Activated T-helper 1 cell treated with anti-CD3 and anti-CD28 coated beads, Interleukin-12 subunit alpha, Interleukin-12 subunit beta, Interleukin-2, Interleukin-4 antibody, amounts not matched to agents 30 ng/mL and 10 ng/mL and 1 ng/mL, durations not matched to agents 14 hours and 24 hours and 36 hours (primary cell): ENCODE measurements around the gene PLCXD3. TPM values are rescaled to one million over a fixed set of nuclear protein-coding genes. Genes with fewer than 3 reads are reported as not detected.

ENCODE experiments used
- DNase-seq: peaks from one replicate; pipeline ENCODE4 v3.0.0; 2021; ENCODE audit warnings: low spot score
- H3K27ac Mint-ChIP-seq: one replicate; pipeline ENCODE4 v1.8.0; 2021; ENCODE audit warnings: mild to moderate bottlenecking, mixed read lengths
- H3K27me3 Mint-ChIP-seq: one replicate; pipeline ENCODE4 v1.8.0; 2022; ENCODE audit warnings: mild to moderate bottlenecking, moderate library complexity, mixed read lengths; ENCODE audit not compliant: insufficient read depth
- H3K36me3 Mint-ChIP-seq: one replicate; pipeline ENCODE4 v1.8.0; 2021; ENCODE audit warnings: low read depth, mixed read lengths
- H3K4me1 Mint-ChIP-seq: one replicate; pipeline ENCODE4 v1.8.0; 2021; ENCODE audit warnings: low read depth, mixed read lengths
- H3K4me3 Mint-ChIP-seq: one replicate; pipeline ENCODE4 v1.8.0; 2021; ENCODE audit warnings: mild to moderate bottlenecking, moderate library complexity, mixed read lengths
- H3K9me3 Mint-ChIP-seq: one replicate; pipeline ENCODE4 v1.8.0; 2021; ENCODE audit warnings: mixed read lengths
- intact Hi-C: fragments of 100-400 bp; cut with micrococcal nuclease; formaldehyde crosslinking; loops from one replicate; pipeline ENCODE4 v1.15.1; 2024
- total RNA-seq: library from RNA; stranded (reverse); gene quantifications from 2 replicates; pipeline ENCODE4 v1.2.3, GENCODE V29; 2022

The PLCXD3 gene
- total RNA-seq, 1 donor from 2014 or later, result not detected

- intact Hi-C loops, result no loop called here
- DNase-seq, result no peak
- Mint-ChIP-seq H3K27ac (no peak overlapping the region), H3K36me3 (no peaks in the 10 kb centered on the region), H3K4me3 (no peak overlapping the region), H3K9me3 (no peaks in the 10 kb centered on the region), H3K4me1 (no peaks in the 10 kb centered on the region), H3K27me3 (no peaks in the 10 kb centered on the region)
Measured at GRCh38 chr5:41277476-41278245, 232.7 kb downstream of the PLCXD3 start.

DNA sequence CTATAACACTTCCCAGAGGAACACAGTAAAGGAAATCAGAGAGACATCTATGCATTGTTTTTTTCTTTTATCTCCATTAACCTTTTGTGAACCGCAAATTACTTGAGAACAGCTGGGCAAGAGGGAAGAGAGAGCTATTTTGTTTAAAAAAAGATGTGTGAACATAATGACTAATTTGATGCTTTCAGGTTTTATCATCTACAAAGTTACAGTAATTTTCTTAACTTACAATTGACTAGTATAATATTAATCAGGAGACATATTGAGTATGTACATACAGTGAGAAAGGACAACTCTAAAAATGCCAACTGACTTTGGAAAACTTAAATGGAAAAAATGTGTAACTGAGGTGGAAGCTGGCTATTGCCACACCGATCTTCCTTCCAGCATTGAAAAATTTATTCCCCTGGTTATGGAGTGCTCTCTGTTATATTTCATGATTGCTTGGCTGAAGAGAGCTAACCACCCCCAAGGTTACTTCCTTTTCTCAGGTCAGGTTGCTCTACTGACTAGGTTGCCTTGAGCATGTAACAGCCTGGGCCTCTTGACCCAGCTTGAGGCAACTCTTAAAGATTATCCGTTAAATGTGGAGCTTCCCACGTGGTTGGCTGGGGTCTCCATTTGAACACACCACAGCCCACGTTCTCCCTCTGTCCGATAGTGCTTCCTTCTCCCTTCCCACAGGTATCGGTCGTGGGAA, 234.4 kb downstream of the PLCXD3 start:
- no peak overlapping the region for H3K27ac Mint-ChIP-seq
- intact Hi-C loops, result no loop called here
- no peak overlapping the region for H3K4me3 Mint-ChIP-seq
- H3K36me3 Mint-ChIP-seq, result no peaks in the 10 kb centered on the region
- DNase-seq, result no peak
- no peaks in the 10 kb centered on the region for H3K27me3 Mint-ChIP-seq
- H3K9me3 Mint-ChIP-seq, result no peaks in the 10 kb centered on the region
- H3K4me1 Mint-ChIP-seq, result no peaks in the 10 kb centered on the region

DNA sequence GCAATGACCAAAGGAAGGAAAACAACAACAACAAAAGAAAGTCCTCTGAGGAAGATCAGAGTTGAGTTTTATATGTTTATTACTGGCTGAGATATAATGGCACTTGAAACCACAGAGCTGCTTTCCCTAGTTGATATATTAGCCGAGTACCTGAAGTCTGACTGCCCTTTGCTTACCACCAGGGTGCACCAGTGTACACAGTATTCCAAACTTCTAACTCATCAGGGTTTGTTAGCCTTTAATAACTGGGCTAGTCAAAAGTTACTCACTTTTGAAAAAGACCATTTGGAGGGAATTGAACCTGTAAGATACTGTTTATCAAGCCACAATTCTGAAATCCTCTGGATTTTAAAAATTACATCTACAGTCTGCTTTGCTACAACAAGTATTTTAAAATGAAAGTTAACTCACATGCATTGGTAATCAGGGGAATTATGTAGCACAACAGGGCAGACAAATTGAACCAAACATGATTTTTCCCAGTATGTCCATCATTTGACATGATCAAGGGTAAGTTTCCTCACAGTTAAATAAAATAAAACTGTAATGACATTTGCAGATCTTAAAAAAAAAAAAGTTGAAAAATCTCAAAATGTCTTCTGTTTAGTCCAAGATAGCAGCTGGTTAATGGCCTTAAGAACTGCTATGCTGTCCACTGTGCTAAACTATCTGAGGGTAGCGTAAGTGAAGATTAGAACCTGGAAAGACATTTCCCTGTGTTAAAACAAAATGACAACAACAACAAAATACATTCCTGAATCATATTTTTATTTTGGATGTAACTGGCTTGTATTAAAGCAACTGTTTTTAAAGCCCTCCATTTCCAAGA, 239.8 kb downstream of the PLCXD3 start:
- H3K4me1 Mint-ChIP-seq, result no peaks in the 10 kb centered on the region
- no peak for DNase-seq
- H3K36me3 Mint-ChIP-seq, result no peaks in the 10 kb centered on the region
- no peaks in the 10 kb centered on the region for H3K27me3 Mint-ChIP-seq
- no peaks in the 10 kb centered on the region for H3K9me3 Mint-ChIP-seq
- H3K27ac Mint-ChIP-seq, result no peak overlapping the region
- intact Hi-C loops, result loop anchor here (1.0 kb wide), 1 partner anchor 573 kb away; no protein-coding TSS in a partner anchor
- H3K4me3 Mint-ChIP-seq, result no peak overlapping the region

- Mint-ChIP-seq H3K36me3 (no peaks in the 10 kb centered on the region), H3K27me3 (no peaks in the 10 kb centered on the region), H3K4me3 (no peak overlapping the region), H3K4me1 (no peaks in the 10 kb centered on the region), H3K9me3 (no peaks in the 10 kb centered on the region), H3K27ac (no peak overlapping the region)
- intact Hi-C loops, result no loop called here
- DNase-seq, result no peak
Measured at GRCh38 chr5:41268894-41269293, 241.5 kb downstream of the PLCXD3 start.

DNA sequence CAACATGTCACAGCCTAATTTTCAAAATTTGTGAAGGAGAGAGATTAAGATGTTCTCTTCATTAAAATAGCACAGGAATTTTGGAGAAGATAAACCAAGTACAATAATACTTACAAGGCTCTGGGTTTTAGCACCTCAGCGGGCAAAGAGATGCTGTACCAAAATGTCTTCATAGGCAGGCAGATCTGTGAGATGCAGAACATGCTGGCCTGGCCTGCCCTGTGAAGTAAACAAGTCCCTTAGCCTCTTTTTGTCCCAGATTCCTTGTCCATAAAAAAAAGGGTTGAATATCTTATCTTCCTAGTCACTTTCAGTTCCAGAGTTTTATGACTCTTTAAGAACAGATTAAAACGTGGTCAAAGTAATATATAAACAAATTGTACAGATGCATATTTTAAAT, 244.0 kb downstream of the PLCXD3 start:
- H3K27ac Mint-ChIP-seq, result no peak overlapping the region

DNA sequence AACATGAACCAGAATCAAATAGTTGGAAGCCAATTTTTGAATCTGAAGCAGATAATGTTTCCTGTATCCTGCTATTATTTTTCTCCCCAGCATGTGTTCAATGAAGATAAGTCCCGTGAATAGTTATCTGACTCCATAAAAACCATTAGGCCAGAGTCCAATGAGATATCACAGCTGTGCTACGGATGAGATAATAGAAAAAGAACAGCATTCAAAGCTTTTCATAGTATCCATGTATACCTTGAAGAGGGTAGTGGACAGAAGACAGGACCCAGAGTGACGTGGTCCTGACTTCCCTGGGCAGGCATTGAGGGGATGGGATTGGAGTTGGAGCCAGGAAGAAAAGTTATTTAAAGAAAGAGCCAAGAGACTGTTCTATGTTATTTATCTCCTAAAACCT, 246.4 kb downstream of the PLCXD3 start:
- Mint-ChIP-seq H3K9me3 (no peaks in the 10 kb centered on the region), H3K4me1 (no peaks in the 10 kb centered on the region), H3K4me3 (no peak overlapping the region), H3K27me3 (no peaks in the 10 kb centered on the region), H3K36me3 (no peaks in the 10 kb centered on the region), H3K27ac (no peak overlapping the region)
- DNase-seq, result no peak
- intact Hi-C loops, result no loop called here

More for the DNA sequence above, 244.0 kb downstream of the PLCXD3 start:
- no peak for DNase-seq
- intact Hi-C loops, result no loop called here
- Mint-ChIP-seq H3K36me3 (no peaks in the 10 kb centered on the region), H3K4me1 (no peaks in the 10 kb centered on the region), H3K4me3 (no peak overlapping the region), H3K27me3 (no peaks in the 10 kb centered on the region), H3K9me3 (no peaks in the 10 kb centered on the region)

DNA sequence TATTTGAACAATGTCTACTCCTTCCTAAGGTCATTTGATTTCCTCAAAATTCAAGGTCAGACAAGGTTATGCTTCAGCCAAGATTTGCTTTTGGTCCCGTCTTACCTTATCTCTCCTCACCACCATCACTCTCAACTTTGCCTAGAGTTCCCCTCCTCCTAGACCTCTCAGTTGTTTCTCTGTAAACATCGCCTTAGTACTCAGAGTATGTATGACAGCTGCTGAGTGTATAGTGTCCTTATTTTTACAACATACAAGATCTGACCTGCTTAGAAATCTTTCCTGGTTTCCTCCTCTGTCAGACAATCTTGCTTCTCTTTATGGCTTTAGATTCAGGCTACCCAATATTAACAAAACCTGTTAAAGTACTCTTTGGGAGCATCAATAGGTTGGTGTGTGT, 247.1 kb downstream of the PLCXD3 start:
- no peaks in the 10 kb centered on the region for H3K9me3 Mint-ChIP-seq
- no peaks in the 10 kb centered on the region for H3K27me3 Mint-ChIP-seq
- H3K36me3 Mint-ChIP-seq, result no peaks in the 10 kb centered on the region
- intact Hi-C loops, result no loop called here
- no peak overlapping the region for H3K4me3 Mint-ChIP-seq
- no peaks in the 10 kb centered on the region for H3K4me1 Mint-ChIP-seq
- no peak overlapping the region for H3K27ac Mint-ChIP-seq
- no peak for DNase-seq
